H7 (cell line): ENCODE results near the gene DCAF12. TPM values are rescaled to one million over a fixed set of nuclear protein-coding genes. Genes with fewer than 3 reads are reported as not detected.

Experiments
- DNase-seq: peaks from one replicate; pipeline ENCODE4 v3.0.0; 2012
- H3K27me3 ChIP-seq: 2 replicates; pipeline ENCODE4 v1.6.0; 2011; ENCODE audit warnings: mild to moderate bottlenecking, low read length; ENCODE audit not compliant: control insufficient read depth, insufficient read depth
- H3K36me3 ChIP-seq: replicated peaks from 2 replicates; pipeline ENCODE4 v1.5.1; 2011; ENCODE audit warnings: low read length; ENCODE audit not compliant: control insufficient read depth, insufficient read depth
- H3K4me3 ChIP-seq: 2 replicates; pipeline ENCODE4 v1.5.1; 2011; ENCODE audit warnings: low read depth, mild to moderate bottlenecking, control low read depth, low read length, moderate library complexity; ENCODE audit not compliant: insufficient read depth
- total RNA-seq: library from RNA; depleted of rRNA; stranded (reverse); fragments of >200 nt; shearing (Covaris generic); gene quantifications from 2 replicates; pipeline ENCODE4 v1.2.3, GENCODE V29; 2014

Gene DCAF12
- total RNA-seq, 1 experiment from 2014 or later, result 31.1 TPM

DNA sequence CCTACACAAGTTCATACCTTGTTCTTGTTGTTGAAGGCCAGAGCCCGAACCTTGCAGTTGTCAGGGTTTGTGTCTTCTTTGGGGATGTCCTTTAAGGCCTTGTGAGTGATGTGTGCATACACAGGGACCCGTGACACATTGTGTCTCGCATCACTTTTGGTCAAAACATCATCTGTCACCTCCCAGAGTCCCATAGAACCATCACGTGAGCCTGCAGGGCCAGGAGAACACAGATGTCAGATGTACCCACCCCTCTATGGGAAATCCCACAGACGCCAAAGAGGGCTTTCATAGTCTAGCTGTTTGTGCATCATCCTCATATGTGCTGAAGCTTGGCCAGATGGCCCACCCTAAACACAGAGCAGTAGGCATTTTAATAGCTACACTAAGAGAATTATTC is 28.2 kb downstream of the DCAF12 start:
- Histone ChIP-seq H3K36me3 (peaks cover 20% of the 10 kb centered on the region), H3K4me3 (no peak overlapping the region)

DNA sequence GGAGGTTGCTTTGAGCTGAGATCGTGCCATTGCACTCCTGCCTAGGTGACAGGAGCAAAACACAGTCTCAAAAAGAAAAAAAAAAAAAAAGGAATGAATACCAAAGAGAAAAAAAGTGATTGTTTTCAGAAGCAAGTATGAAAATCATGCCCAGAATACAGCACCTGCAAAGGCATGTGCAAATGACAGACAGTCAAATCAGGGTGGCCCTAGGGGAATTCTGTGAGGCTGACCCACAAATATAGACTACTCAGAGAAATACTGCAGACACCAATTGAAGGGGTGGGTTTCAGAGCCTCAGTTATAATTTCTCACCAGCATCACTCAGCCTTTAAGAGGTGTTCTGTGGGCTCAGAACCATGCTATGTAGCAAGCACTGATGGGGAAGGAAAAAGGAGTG is 28.6 kb downstream of the DCAF12 start:
- H3K27me3 ChIP-seq, result no peaks in the 10 kb centered on the region
- no peak for DNase-seq
- peaks cover 22% of the 10 kb centered on the region for H3K36me3 ChIP-seq
- H3K4me3 ChIP-seq, result no peak overlapping the region

More for the DNA sequence above, 28.2 kb downstream of the DCAF12 start:
- no peaks in the 10 kb centered on the region for H3K27me3 ChIP-seq
- DNase-seq, result no peak

DNA sequence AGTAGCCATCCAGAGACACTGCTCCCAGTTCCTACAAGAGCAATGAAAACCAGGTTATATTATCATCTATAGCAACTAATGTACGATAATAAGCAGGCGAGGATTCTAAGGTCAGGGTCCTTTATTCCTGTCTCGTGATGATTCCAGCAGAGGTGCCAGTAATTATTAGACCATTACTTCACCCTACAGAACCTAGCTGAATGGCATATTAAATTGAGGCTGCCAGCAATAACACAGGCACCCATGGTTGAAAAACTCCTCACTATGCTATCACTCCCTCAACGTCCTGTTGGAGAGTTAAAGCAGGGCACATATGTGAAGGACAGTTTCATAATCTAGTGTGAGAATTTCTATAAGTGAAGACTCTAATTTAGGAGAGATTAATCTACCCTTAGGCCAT is 29.7 kb downstream of the DCAF12 start:
- Histone ChIP-seq H3K4me3 (no peak overlapping the region), H3K27me3 (no peaks in the 10 kb centered on the region), H3K36me3 (peaks cover 24% of the 10 kb centered on the region)
- no peak for DNase-seq

DNA sequence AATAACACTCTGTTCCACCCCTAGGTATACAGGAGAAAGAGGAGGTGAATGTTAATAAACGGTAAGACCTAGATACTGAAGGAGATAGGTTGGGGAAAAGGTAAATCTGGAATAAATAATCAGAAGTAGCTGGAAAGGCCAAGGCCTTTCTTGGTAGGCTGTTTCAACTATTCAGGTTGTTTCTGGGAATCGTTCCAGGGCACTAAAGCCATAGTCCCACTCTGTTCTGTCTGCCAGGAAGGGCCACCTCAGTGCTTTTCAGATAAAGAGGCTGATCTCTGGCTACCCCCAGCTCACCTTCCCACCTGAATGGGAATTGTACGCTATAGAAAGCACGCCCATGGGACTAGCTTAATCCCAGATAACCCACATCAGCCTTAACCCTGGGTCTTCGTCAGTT is 32.9 kb downstream of the DCAF12 start:
- peaks cover 33% of the 10 kb centered on the region for H3K36me3 ChIP-seq
- DNase-seq, result no peak
- no peak overlapping the region for H3K4me3 ChIP-seq
- no peaks in the 10 kb centered on the region for H3K27me3 ChIP-seq

DNA sequence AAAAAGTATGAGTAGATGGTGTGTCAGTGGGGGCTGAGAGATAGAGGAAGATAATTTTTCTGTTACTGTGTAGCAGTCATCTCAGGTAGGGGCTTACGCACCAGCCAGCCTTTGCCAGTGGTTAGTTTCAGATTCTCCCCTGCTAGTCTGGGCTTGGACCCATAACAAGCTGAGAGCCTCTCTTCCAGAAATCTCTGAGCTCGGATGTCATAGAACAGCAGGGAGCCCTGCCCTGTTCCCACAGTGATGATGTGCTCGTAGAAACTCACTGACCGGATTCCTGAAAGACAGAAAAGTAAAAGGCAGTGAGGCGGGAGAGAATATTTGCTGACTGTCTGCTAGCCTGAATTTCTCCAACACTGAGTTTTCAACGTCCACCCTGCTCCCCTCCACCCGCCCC is 37.2 kb downstream of the DCAF12 start:
- H3K27me3 ChIP-seq, result no peaks in the 10 kb centered on the region
- no peak for DNase-seq
- H3K36me3 ChIP-seq, result peaks cover 43% of the 10 kb centered on the region
- no peak overlapping the region for H3K4me3 ChIP-seq

DNA sequence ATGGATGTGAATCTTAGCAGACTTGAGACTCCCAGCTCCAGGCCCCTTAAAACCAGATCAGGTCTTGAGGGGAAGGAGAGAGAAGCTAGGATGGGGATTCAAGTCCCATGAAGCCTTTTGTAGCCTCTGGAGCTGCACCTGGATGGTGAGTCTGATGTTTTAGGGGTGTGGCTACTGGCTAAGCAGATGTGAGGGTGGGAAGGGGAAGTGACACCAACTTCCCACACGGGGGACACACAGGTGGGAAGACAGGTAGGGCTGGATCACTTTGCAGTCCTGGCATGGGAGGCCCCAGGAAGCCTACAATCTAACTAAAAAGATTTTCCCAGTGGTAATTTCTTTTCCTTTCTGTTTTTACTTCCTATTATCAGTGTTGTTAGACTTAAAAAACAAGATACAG is 39.1 kb downstream of the DCAF12 start:
- no peak for DNase-seq

DNA sequence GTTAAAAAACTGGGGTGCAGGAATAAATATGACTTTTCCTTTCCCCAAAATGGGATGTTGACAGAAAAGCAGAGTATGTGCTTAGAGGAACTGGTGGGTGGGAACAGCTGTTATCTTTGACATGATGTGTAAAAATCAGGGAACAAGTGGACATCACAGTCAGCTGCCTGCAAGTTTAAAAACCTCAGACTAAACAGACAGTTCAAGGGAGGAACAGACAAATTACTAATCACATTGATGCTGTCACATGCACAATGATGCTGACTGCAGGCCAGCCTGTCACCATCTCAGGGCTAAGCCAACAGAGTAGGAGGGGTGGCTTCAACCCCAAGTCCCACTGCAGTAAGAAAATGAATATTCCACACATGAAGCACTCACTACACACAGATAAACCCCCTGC is 39.6 kb downstream of the DCAF12 start:
- DNase-seq, result no peak
- no peak overlapping the region for H3K4me3 ChIP-seq
- peaks cover 33% of the 10 kb centered on the region for H3K36me3 ChIP-seq
- H3K27me3 ChIP-seq, result no peaks in the 10 kb centered on the region

More for the DNA sequence above, 39.1 kb downstream of the DCAF12 start:
- Histone ChIP-seq H3K27me3 (no peaks in the 10 kb centered on the region), H3K36me3 (peaks cover 35% of the 10 kb centered on the region), H3K4me3 (no peak overlapping the region)

DNA sequence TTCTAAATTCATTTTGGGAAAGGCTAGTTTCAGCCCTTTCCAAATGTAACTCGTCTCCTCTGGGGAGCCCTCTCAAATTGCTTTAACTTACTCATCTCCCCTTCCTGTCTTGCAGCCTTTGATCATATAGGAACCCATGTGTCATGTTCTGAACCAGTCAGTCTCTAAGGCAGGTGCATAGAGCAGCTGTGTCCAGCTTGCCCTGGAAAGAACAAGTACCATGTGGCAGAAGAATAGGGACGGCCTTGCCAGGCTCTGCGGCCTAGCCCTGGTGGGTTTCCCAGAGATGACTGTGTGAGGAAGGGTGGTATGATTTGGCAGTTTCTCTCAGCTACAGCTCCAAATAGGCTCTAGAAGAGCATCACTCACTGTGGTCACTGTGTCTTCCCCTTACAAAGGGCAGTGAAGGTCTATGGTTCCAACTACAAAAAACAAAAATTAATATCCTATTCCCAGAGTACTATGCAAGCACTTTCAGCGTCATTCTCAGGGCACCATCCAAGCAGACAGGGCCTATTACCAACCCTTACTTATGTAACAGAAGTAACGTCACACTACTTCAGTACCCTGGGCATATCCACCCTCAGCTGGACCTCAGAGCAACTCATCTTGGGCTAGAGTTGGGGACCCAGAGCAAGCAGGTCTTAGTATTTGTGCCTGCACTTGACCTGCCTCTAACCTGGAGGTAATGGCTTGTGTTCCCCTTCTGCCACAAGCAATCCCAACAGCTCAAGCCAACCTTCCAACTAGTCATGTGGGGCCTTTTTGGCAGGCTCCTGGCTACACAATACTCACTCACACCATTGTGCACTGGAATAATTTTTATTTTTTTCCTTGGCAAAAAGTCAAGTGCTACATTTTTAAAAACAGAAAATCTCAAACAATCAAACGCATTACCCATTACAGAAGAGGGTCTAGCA is 40.7 kb downstream of the DCAF12 start:
- no peak overlapping the region for H3K4me3 ChIP-seq
- no peaks in the 10 kb centered on the region for H3K27me3 ChIP-seq
- peaks cover 31% of the 10 kb centered on the region for H3K36me3 ChIP-seq
- no peak for DNase-seq

DNA sequence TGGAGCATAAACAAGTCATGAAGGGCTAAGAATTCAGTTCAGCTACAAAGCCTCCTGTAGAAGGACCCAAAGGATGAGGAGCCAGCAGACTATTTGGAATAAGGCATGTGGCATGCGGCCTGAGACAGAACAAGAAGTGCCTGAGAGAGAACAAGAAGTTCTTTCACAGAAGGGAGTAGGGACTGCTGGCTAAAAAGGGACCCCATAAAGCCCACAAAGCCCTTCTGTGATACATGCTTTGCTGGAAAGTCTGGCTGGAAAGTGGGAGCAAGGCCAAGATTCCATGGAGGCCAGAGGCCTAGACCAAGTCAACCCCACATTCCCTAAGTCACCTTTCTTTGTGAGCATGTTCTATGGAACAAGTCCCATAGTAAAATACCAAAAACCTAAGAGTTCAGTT is 41.9 kb downstream of the DCAF12 start:
- no peak for DNase-seq
- H3K4me3 ChIP-seq, result no peak overlapping the region
- H3K27me3 ChIP-seq, result no peaks in the 10 kb centered on the region

DNA sequence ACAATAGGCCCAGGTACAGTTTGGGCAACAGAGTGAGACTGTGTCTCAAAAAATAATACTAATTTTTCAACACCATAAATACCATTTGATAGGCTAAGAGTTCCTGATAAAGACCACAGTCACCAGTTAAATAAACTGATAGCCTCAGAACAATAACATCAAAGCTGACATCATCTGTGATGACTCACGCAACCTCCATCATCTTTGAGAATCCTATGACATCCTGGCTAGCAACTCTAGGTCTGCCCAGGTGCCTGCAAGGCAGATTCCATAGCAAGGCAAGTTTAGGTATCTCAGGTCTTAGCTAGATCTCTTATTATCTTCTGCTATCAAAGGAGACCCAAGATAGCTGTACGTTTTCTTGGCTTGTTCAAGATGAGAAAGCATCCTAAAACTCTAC is 47.3 kb downstream of the DCAF12 start:
- DNase-seq, result no peak
- Histone ChIP-seq H3K36me3 (no peaks in the 10 kb centered on the region), H3K27me3 (no peaks in the 10 kb centered on the region), H3K4me3 (no peak overlapping the region)

More for the DNA sequence above, 41.9 kb downstream of the DCAF12 start:
- peaks cover 28% of the 10 kb centered on the region for H3K36me3 ChIP-seq

DNA sequence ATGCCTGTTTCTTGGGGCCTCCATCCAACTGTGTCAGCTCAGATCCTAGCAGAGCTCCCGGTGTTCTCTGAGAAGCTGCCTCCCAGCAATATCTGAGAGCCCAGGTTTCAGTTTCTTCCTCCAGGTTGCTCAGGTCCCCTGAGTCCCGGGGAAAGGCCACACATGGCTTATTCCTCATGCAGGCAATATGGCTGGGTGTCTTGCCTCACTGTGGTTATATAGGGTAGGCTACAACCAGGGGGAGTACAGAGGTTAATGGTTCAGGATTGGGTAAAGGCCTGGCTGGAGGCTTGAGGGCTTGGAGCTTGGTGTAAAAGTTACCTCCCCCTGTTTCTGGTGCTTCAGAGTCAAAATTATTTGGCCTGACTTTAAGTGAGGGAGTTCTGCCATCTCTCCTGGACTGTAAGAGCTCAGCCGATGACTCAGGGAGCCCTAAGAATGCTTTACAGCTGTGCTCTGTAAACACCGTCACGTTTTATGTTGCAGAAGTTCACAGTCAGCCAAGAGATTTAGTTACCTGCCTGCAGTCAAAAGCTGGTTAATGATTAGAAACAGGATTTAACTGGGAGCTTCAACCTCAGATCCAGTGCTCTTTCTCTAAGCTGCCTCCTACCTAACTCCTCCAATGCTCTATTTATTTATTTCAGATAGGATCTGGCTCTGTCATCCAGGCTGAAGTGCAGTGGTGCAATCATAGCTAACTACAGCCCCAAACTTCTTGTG is 53.5 kb downstream of the DCAF12 start:
- Histone ChIP-seq H3K36me3 (no peaks in the 10 kb centered on the region), H3K27me3 (no peaks in the 10 kb centered on the region), H3K4me3 (no peak overlapping the region)
- no peak for DNase-seq

DNA sequence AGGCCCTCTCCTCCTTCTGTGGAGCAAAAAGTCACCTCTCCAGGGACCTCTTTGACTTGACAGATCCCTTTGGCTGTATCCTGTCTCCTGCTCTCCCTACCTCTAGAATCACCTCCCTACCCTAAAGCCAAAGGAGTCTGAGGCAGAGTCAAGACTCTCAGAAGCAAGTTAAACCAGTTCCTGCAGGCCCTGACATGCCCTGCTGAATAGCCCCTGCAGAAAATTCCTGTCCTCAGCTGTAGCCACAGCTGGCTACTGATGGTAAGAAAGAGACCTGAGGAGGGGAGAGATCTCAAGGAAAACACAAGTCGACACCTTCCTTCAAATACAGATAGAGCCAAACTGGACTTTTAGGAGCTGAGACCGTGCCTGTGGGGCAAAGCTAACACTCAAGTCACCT is 54.1 kb downstream of the DCAF12 start:
- no peak for DNase-seq
- H3K36me3 ChIP-seq, result no peaks in the 10 kb centered on the region
- H3K4me3 ChIP-seq, result no peak overlapping the region
- H3K27me3 ChIP-seq, result no peaks in the 10 kb centered on the region

DNA sequence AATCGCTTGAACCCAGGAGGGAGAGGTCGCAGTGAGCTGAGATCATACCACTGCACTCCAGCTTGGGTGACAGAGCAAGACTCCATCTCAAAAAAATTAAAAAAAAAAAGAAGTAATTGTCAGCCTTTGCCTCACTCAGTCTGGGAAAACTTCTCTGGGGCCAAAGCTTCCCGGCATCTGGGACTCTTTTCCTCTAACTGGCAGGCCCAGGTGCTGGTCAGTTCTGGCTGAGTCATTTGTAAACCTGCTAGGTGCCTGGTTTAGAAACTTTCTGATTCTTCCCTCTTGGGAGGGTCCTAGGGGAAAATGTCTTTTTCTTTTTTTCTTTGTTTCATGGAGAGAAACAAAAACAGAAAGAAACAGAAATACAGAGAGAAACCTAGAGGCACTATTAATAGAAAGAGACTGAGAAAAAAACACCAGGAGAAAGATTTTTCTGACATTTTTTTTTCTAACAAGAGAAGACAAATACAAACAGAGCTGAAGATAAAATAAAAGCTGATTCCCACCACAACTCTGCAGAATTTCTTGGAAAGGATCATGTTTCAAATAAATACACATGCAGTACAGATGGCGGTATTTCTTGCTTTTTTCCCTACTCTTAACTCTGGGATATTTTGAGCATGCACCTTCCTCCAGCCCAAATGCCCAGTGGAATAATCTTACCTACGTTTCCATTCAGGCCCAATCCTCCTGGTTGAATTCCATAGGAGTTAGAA is 55.7 kb downstream of the DCAF12 start:
- no peak overlapping the region for H3K4me3 ChIP-seq
- DNase-seq, result no peak
- no peaks in the 10 kb centered on the region for H3K36me3 ChIP-seq
- no peaks in the 10 kb centered on the region for H3K27me3 ChIP-seq

DNA sequence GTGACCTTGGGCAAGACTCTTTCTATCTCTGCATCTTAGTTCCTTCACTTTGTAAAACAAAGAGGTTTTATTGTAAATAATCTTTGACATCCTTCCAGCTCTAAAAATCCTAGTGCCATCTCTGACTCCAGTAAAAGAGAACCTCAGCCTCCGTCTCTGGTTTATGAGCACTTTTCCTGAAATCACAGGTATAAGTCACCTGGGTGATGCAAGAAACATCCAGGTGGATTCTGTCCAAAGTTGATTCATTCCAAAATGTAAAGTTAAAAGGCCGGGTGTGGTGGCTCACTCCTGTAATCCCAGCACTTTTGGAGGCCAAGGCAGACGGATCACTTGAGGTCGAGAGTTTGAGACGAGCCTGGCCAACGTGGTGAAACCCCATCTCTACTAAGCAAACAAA is 56.7 kb downstream of the DCAF12 start:
- Histone ChIP-seq H3K36me3 (no peaks in the 10 kb centered on the region), H3K4me3 (no peak overlapping the region), H3K27me3 (no peaks in the 10 kb centered on the region)
- DNase-seq, result no peak
